A549 (cell line): Measurements from ENCODE around the gene C1QTNF9. TPM values are rescaled to one million over a fixed set of nuclear protein-coding genes. Genes with fewer than 3 reads are reported as not detected.

ENCODE experiments used
- ATAC-seq, 2 experiments: fragments of 200-7000 bp in 1 of 2; fragments of >200 bp in 1 of 2; cut with Nextera tagmentation in 1 of 2; cut with Tn5 transposase in 1 of 2; 3 replicates each; pipeline versions ENCODE4 v1.8.0 to v1.9.1; 2018 to 2020; ENCODE audit warnings: mild to moderate bottlenecking in 1 of 2, moderate library complexity in 1 of 2
- CTCF ChIA-PET: fragments of 300-600 bp; sonication (Branson Sonifier 250); formaldehyde crosslinking; extraction: SDS; loops from one replicate; lab custom pipeline; 2021; ENCODE audit warnings: antibody characterized with exemption, inconsistent platforms; lab: Yijun Ruan, JAX
- POLR2A ChIA-PET: fragments of 350-600 bp; formaldehyde crosslinking; extraction: SDS; loops from one replicate; lab custom pipeline; 2021; ENCODE audit warnings: antibody characterized with exemption, inconsistent platforms; lab: Yijun Ruan, JAX
- DNase-seq, 2 experiments: peaks; one replicate each; pipeline versions ENCODE4 v3.0.0 to v3.0.0-alpha.2; 2011 to 2016; ENCODE audit warnings: low read depth in 1 of 2, low spot score in 1 of 2
- FAIRE-seq: peaks from 2 replicates; lab custom pipeline; 2011; peaks lifted over from hg19 to GRCh38; lab: Jason Lieb, UNC
- H3K27ac ChIP-seq, 2 experiments: fragments of >200 bp; sonication (Bioruptor Twin); formaldehyde crosslinking; 3 replicates each; pipeline ENCODE4 v1.5.1; 2016 to 2017
- H3K4me1 ChIP-seq: fragments of >200 bp; sonication (Bioruptor Twin); formaldehyde crosslinking; 3 replicates; pipeline ENCODE4 v1.6.1; 2016
- H3K4me2 ChIP-seq: fragments of >200 bp; sonication (Bioruptor Twin); formaldehyde crosslinking; 3 replicates; pipeline ENCODE4 v1.6.1; 2016
- H3K4me3 ChIP-seq: fragments of >200 bp; sonication (Bioruptor Twin); formaldehyde crosslinking; 3 replicates; pipeline ENCODE4 v1.5.1; 2016
- H3K9me3 ChIP-seq: fragments of >200 bp; sonication (Bioruptor Twin); formaldehyde crosslinking; 3 replicates; pipeline ENCODE4 v1.6.1; 2016
- CBX2 ChIP-seq: fragments of 200-600 bp; sonication (generic); IDR thresholded peaks from 2 replicates; pipeline ENCODE4 v1.6.1; 2016; ENCODE audit warnings: low read depth, mild to moderate bottlenecking, borderline replicate concordance
- CEBPB ChIP-seq, 2 experiments: fragments of >200 bp in 1 of 2; sonication (Bioruptor Twin) in 1 of 2; formaldehyde crosslinking in 1 of 2; IDR thresholded peaks; 2 replicates each; pipeline ENCODE4 v1.6.1; 2012 to 2016
- EHF ChIP-seq: fragments of 250-450 bp; sonication (Bioruptor Pico); IDR thresholded peaks from 2 replicates; pipeline ENCODE4 v1.5.0; 2020; ENCODE audit warnings: mild to moderate bottlenecking
- EP300 ChIP-seq, 2 experiments: fragments of >200 bp; sonication (Bioruptor Twin); formaldehyde crosslinking; IDR thresholded peaks; 2 replicates in 1 of 2; 3 replicates in 1 of 2; pipeline ENCODE4 v1.6.1; 2016 to 2017
- FOSB ChIP-seq: fragments of 250-450 bp; sonication (Bioruptor Pico); IDR thresholded peaks from 2 replicates; pipeline ENCODE4 v1.5.0; 2020; ENCODE audit warnings: mild to moderate bottlenecking, moderate library complexity
- HDAC2 ChIP-seq: fragments of 200-600 bp; sonication (generic); IDR thresholded peaks from 2 replicates; pipeline ENCODE4 v1.6.1; 2016
- HES2 ChIP-seq: fragments of >200 bp; sonication (Bioruptor Twin); formaldehyde crosslinking; IDR thresholded peaks from 2 replicates; pipeline ENCODE4 v1.6.1; 2016
- HMGXB4 ChIP-seq: fragments of 250-450 bp; sonication (Bioruptor Pico); IDR thresholded peaks from 2 replicates; pipeline ENCODE4 v1.5.0; 2021; ENCODE audit warnings: mild to moderate bottlenecking, moderate library complexity, borderline replicate concordance
- HOXA7 ChIP-seq: fragments of 250-450 bp; sonication (Bioruptor Pico); IDR thresholded peaks from 2 replicates; pipeline ENCODE4 v1.5.0; 2020; ENCODE audit warnings: mild to moderate bottlenecking, moderate library complexity
- HOXB13 ChIP-seq: fragments of 250-450 bp; sonication (Bioruptor Pico); IDR thresholded peaks from 2 replicates; pipeline ENCODE4 v1.5.0; 2020; ENCODE audit warnings: low read depth, mild to moderate bottlenecking, moderate library complexity
- JUN ChIP-seq, 2 experiments: fragments of >200 bp; sonication (Bioruptor Twin); formaldehyde crosslinking; IDR thresholded peaks; 2 replicates in 1 of 2; 3 replicates in 1 of 2; pipeline ENCODE4 v1.6.1; 2016 to 2017
- JUNB ChIP-seq: fragments of >200 bp; sonication (Bioruptor Twin); formaldehyde crosslinking; IDR thresholded peaks from 2 replicates; pipeline ENCODE4 v1.6.1; 2016
- KDM1A ChIP-seq: fragments of 200-600 bp; sonication (generic); IDR thresholded peaks from 2 replicates; pipeline ENCODE4 v1.6.1; 2016; ENCODE audit warnings: low read depth, mild to moderate bottlenecking
- MAFK ChIP-seq: fragments of 450-650 bp; IDR thresholded peaks from 2 replicates; pipeline ENCODE4 v1.6.1; 2014; ENCODE audit not compliant: partially characterized antibody
- MAX ChIP-seq: IDR thresholded peaks from 2 replicates; pipeline ENCODE4 v1.6.1; 2012
- NFE2L2 ChIP-seq: fragments of 150-350 bp; conservative IDR thresholded peaks from 2 replicates; pipeline ENCODE4 v1.6.1; 2014; ENCODE audit warnings: low read length
- NPAS2 ChIP-seq: fragments of 250-450 bp; sonication (Bioruptor Pico); IDR thresholded peaks from 2 replicates; pipeline ENCODE4 v1.8.0; 2022; ENCODE audit warnings: mild to moderate bottlenecking, moderate library complexity, borderline replicate concordance
- NR3C1 ChIP-seq: fragments of >200 bp; sonication (Bioruptor Twin); formaldehyde crosslinking; IDR thresholded peaks from 3 replicates; pipeline ENCODE4 v1.6.1; 2017
- POLR2AphosphoS2 ChIP-seq: conservative IDR thresholded peaks from 2 replicates; pipeline ENCODE4 v1.6.1; 2012; ENCODE audit warnings: low read length, improper control_type of control experiment, inconsistent platforms
- RAD21 ChIP-seq, 2 experiments: fragments of >200 bp in 1 of 2; sonication (Bioruptor Twin) in 1 of 2; formaldehyde crosslinking in 1 of 2; IDR thresholded peaks in 1 of 2; conservative IDR thresholded peaks in 1 of 2; 2 replicates in 1 of 2; 3 replicates in 1 of 2; pipeline ENCODE4 v1.6.1; 2012 to 2018; ENCODE audit warnings: inconsistent platforms in 1 of 2
- RCOR1 ChIP-seq: fragments of 150-350 bp; IDR thresholded peaks from 2 replicates; pipeline ENCODE4 v1.6.1; 2014; ENCODE audit warnings: antibody characterized with exemption, low read length, low read depth
- RNF2 ChIP-seq: fragments of 200-600 bp; sonication (generic); IDR thresholded peaks from 2 replicates; pipeline ENCODE4 v1.6.1; 2016; ENCODE audit warnings: low read depth, mild to moderate bottlenecking, antibody characterized with exemption, moderate library complexity, borderline replicate concordance
- SMC3 ChIP-seq: fragments of >200 bp; sonication (Bioruptor Twin); formaldehyde crosslinking; IDR thresholded peaks from 3 replicates; pipeline ENCODE4 v1.6.1; 2018; ENCODE audit warnings: inconsistent platforms
- SREBF2 ChIP-seq: fragments of 450-650 bp; IDR thresholded peaks from 2 replicates; pipeline ENCODE4 v1.6.1; 2014; ENCODE audit warnings: mild to moderate bottlenecking, moderate library complexity
- TFCP2L1 ChIP-seq: fragments of 250-450 bp; sonication (Bioruptor Pico); IDR thresholded peaks from 2 replicates; pipeline ENCODE4 v1.5.0; 2021; ENCODE audit warnings: mild to moderate bottlenecking
- TP53 ChIP-seq: fragments of 250-450 bp; sonication (Bioruptor Pico); IDR thresholded peaks from 2 replicates; pipeline ENCODE4 v1.5.0; 2021; ENCODE audit warnings: mild to moderate bottlenecking, moderate library complexity
- USF2 ChIP-seq: fragments of 450-650 bp; IDR thresholded peaks from 2 replicates; pipeline ENCODE4 v1.6.1; 2014; ENCODE audit warnings: antibody characterized with exemption
- ZNF302 ChIP-seq: fragments of 250-450 bp; sonication (Bioruptor Pico); IDR thresholded peaks from 2 replicates; pipeline ENCODE4 v1.9.0; 2021; ENCODE audit warnings: inconsistent platforms, mild to moderate bottlenecking, moderate library complexity
- ZSCAN20 ChIP-seq: fragments of 250-450 bp; sonication (Bioruptor Pico); IDR thresholded peaks from 2 replicates; pipeline ENCODE4 v1.8.0; 2022; ENCODE audit warnings: mild to moderate bottlenecking, moderate library complexity
- WGBS: methylation state at CpG from one replicate; pipeline ENCODE4 v1.1.6; 2017; ENCODE audit errors: missing lambda C conversion rate; 5-methylcytosine and 5-hydroxymethylcytosine counted together
- polyA plus RNA-seq, 4 experiments: library from polyadenylated mRNA; depleted of rRNA in 3 of 4; stranded (reverse); fragments of >200 nt; fragmentation: RNase III in 1 of 4; extraction: RNeasy Plus Mini Kit Qiagen cat#74134 plus additional on column Dnase treatment in 1 of 4; gene quantifications; 2 replicates in 3 of 4; 3 replicates in 1 of 4; pipeline ENCODE4 v1.2.3, GENCODE V29; 2011 to 2017

C1QTNF9 gene
- polyA plus RNA-seq, 2 of the 4 experiments (the other 2 are of a cell fraction): not detected

- TF ChIP-seq CEBPB (IDR thresholded peaks at IDR 0.05) (no peak), EP300 (IDR thresholded peaks at IDR 0.05) (no peak), SREBF2 (no peak), KDM1A (no peak), HOXB13 (CRISPR knock-in tag) (no peak)
Observed at GRCh38 chr13:24299488-24300114, 9.8 kb upstream of the C1QTNF9 start (continued).

GRCh38 chr13:24301434-24301833, 7.9 kb upstream of the C1QTNF9 start:
- ChIA-PET CTCF (no interaction called here), POLR2A (no interaction called here)
- Histone ChIP-seq H3K4me1 (peaks cover 3% of the 10 kb centered on the region; the same call in 1 of the 3 replicates), H3K27ac (no peak overlapping the region), H3K9me3 (no peaks in the 10 kb centered on the region), H3K4me3 (no peak overlapping the region), H3K4me2 (no peak overlapping the region)
- 93% methylated on average over 11 of the region's 12 CpGs for WGBS
- DNase-seq: no peak
- no peak for ATAC-seq
- FAIRE-seq: no peak
- TF ChIP-seq TP53 (CRISPR knock-in tag) (no peak), FOSB (no peak), ZNF302 (CRISPR knock-in tag) (no peak), USF2 (no peak), ZSCAN20 (CRISPR knock-in tag) (no peak), JUNB (no peak), SMC3 (no peak), MAX (no peak), EP300 (IDR thresholded peaks at IDR 0.05) (no peak), KDM1A (no peak), HDAC2 (no peak), CBX2 (no peak), TFCP2L1 (CRISPR knock-in tag) (no peak), JUN (IDR thresholded peaks at IDR 0.05) (no peak), HMGXB4 (CRISPR knock-in tag) (no peak)

- H3K27ac ChIP-seq: no peak overlapping the region
- POLR2A ChIA-PET: no interaction called here
- no peak overlapping the region for H3K4me3 ChIP-seq
- CTCF ChIA-PET: no interaction called here
- ATAC-seq (no peak), DNase-seq (no peak), FAIRE-seq (no peak)
- no peak overlapping the region for H3K4me2 ChIP-seq
- TF ChIP-seq MAFK (no peak), TP53 (CRISPR knock-in tag) (no peak), NR3C1 (no peak), RAD21 (conservative IDR thresholded peaks at IDR 0.05 in 1 of 2, IDR thresholded peaks at IDR 0.05 in 1 of 2) (no peak), HOXA7 (CRISPR knock-in tag) (no peak), RNF2 (no peak), JUNB (no peak), RCOR1 (no peak), POLR2AphosphoS2 (no peak), NPAS2 (CRISPR knock-in tag) (no peak), KDM1A (no peak), JUN (IDR thresholded peaks at IDR 0.05) (no peak), EHF (no peak), NFE2L2 (no peak), HOXB13 (CRISPR knock-in tag) (no peak), HES2 (no peak)
- no peaks in the 10 kb centered on the region for H3K9me3 ChIP-seq
- H3K4me1 ChIP-seq: peaks cover 4% of the 10 kb centered on the region
- 96% methylated on average over 7 of the region's 7 CpGs for WGBS
Observed at GRCh38 chr13:24301911-24302310, 7.5 kb upstream of the C1QTNF9 start.
